AG04449 (cell line): ENCODE data around the gene USP32.

Experiments
- CTCF ChIA-PET: fragments of 350-600 bp; formaldehyde crosslinking; extraction: SDS; loops from one replicate; lab custom pipeline; 2021; ENCODE audit warnings: antibody characterized with exemption; lab: Yijun Ruan, JAX
- POLR2A ChIA-PET: fragments of 400-600, 350-600 bp; formaldehyde crosslinking; extraction: SDS; loops from one replicate; lab custom pipeline; 2020; ENCODE audit warnings: antibody characterized with exemption, inconsistent platforms; lab: Yijun Ruan, JAX
- DNase-seq: peaks from one replicate; pipeline ENCODE4 v3.0.0-alpha.2; 2010; ENCODE audit warnings: low read depth, low spot score
- H3K4me3 ChIP-seq: 2 replicates; pipeline ENCODE4 v1.5.1; 2011; ENCODE audit warnings: low read depth, mild to moderate bottlenecking, control low read depth, low read length
- CTCF ChIP-seq: IDR thresholded peaks from one replicate; pipeline ENCODE4 v1.5.1; 2011; ENCODE audit warnings: mild to moderate bottlenecking, moderate library complexity, low read length, control low read depth, inconsistent platforms; ENCODE audit not compliant: insufficient read depth; ENCODE audit errors: missing control alignments

USP32 gene

GRCh38 chr17:60174035-60174434 lies 217.9 kb downstream of the USP32 start:
- no peak for DNase-seq
- TF ChIP-seq CTCF = no peak
- ChIA-PET CTCF (no interaction called here), POLR2A (no interaction called here)
- H3K4me3 ChIP-seq = no peak overlapping the region

GRCh38 chr17:60173304-60173819 lies 218.6 kb downstream of the USP32 start:
- H3K4me3 ChIP-seq = no peak overlapping the region
- DNase-seq = no peak
- no peak for TF ChIP-seq CTCF
- ChIA-PET POLR2A (no interaction called here), CTCF (interaction anchor here (0.9 kb wide), 1 partner anchor 31 kb away, joined by 3 read pairs; no protein-coding TSS in a partner anchor)

GRCh38 chr17:60171753-60172079 lies 220.2 kb downstream of the USP32 start:
- no peak for TF ChIP-seq CTCF
- no peak for DNase-seq
- ChIA-PET CTCF (interaction anchor here (1.6 to 2.8 kb wide), 3 partner anchors 10 to 30 kb away, joined by 4 to 32 read pairs (median 8); partner anchors contain the start of gene CA4), POLR2A (no interaction called here)
- H3K4me3 ChIP-seq = no peak overlapping the region

GRCh38 chr17:60170835-60171752 lies 220.8 kb downstream of the USP32 start:
- POLR2A ChIA-PET = no interaction called here
- no peak overlapping the region for H3K4me3 ChIP-seq
- CTCF ChIA-PET = interaction anchor here (0.6 to 2.8 kb wide), 4 partner anchors 9 to 232 kb away, joined by 3 to 32 read pairs (median 6); partner anchors contain the start of gene CA4
- no peak for DNase-seq
- TF ChIP-seq CTCF = no peak

- ChIA-PET POLR2A (no interaction called here), CTCF (interaction anchor here (0.6 to 2.8 kb wide), 4 partner anchors 21 to 233 kb away, joined by 3 to 32 read pairs (median 6); partner anchors contain the start of gene CA4)
- no peak for TF ChIP-seq CTCF
- H3K4me3 ChIP-seq = no peak overlapping the region
- no peak for DNase-seq
These were observed 221.8 kb downstream of the USP32 start for GRCh38 chr17:60169921-60170817.
